HepG2 (cell line): ENCODE measurements around the gene STK4.

Source experiments
- CEBPB ChIP-seq: IDR thresholded peaks from 2 replicates; pipeline ENCODE4 v1.6.1; 2011; ENCODE audit warnings: low read depth, low read length, improper control_type of control experiment, borderline replicate concordance
- CTCF ChIP-seq: sonication (generic); formaldehyde crosslinking; IDR thresholded peaks from 2 replicates; pipeline ENCODE4 v1.5.0; 2020; ENCODE audit warnings: mild to moderate bottlenecking, missing genetic modification reagents, moderate library complexity
- LCORL ChIP-seq, 2 experiments: fragments of 450-650 bp in 1 of 2; sonication (generic) in 1 of 2; formaldehyde crosslinking in 1 of 2; IDR thresholded peaks; 2 replicates each; pipeline versions ENCODE4 v1.5.0 to v1.6.1; 2017 to 2020; ENCODE audit warnings: antibody characterized with exemption in 1 of 2, missing genetic modification reagents in 1 of 2
- MAX ChIP-seq: IDR thresholded peaks from 2 replicates; pipeline ENCODE4 v1.6.1; 2012; ENCODE audit warnings: inconsistent platforms
- MXI1 ChIP-seq: IDR thresholded peaks from 3 replicates; pipeline ENCODE4 v1.6.1; 2012; ENCODE audit warnings: low read depth, low read length, inconsistent platforms, borderline replicate concordance
- NFE2L1 ChIP-seq: sonication (generic); formaldehyde crosslinking; IDR thresholded peaks from 2 replicates; pipeline ENCODE4 v1.4.0; 2020; ENCODE audit warnings: missing genetic modification reagents, mild to moderate bottlenecking, borderline replicate concordance
- POLR2A ChIP-seq, 2 experiments: IDR thresholded peaks; 2 replicates each; pipeline ENCODE4 v1.6.1; 2011; ENCODE audit warnings: low read depth in 2 of 2, low read length in 2 of 2, mild to moderate bottlenecking in 1 of 2, moderate library complexity in 1 of 2; ENCODE audit not compliant: insufficient read depth in 1 of 2
- RNF2 ChIP-seq: fragments of 450-650 bp; conservative IDR thresholded peaks from 2 replicates; pipeline ENCODE4 v1.6.1; 2016; ENCODE audit warnings: low read depth
- SP1 ChIP-seq, 2 experiments: fragments of 450-650 bp in 1 of 2; sonication (generic) in 1 of 2; formaldehyde crosslinking in 1 of 2; IDR thresholded peaks; 2 replicates each; pipeline versions ENCODE4 v1.4.0 to v1.6.1; 2016 to 2020; ENCODE audit warnings: missing genetic modification reagents in 1 of 2
- TAF1 ChIP-seq: sonication (generic); formaldehyde crosslinking; IDR thresholded peaks from 2 replicates; pipeline ENCODE4 v1.4.0; 2020; ENCODE audit warnings: missing genetic modification reagents
- ZFYVE20 ChIP-seq: sonication (generic); formaldehyde crosslinking; IDR thresholded peaks from 2 replicates; pipeline ENCODE4 v1.8.0; 2023; ENCODE audit warnings: low read depth, mild to moderate bottlenecking, moderate library complexity, missing genetic modification reagents, borderline replicate concordance
- ZNF276 ChIP-seq: sonication (generic); formaldehyde crosslinking; IDR thresholded peaks from 2 replicates; pipeline ENCODE4 v1.4.0; 2020; ENCODE audit warnings: mild to moderate bottlenecking, low read depth, missing genetic modification reagents
- ZNF362 ChIP-seq: sonication (generic); formaldehyde crosslinking; IDR thresholded peaks from 2 replicates; pipeline ENCODE4 v1.4.0; 2020; ENCODE audit warnings: missing genetic modification reagents, mild to moderate bottlenecking, borderline replicate concordance
- ZZZ3 ChIP-seq: sonication (generic); formaldehyde crosslinking; IDR thresholded peaks from 2 replicates; pipeline ENCODE4 v1.4.0; 2020; ENCODE audit warnings: missing genetic modification reagents, mild to moderate bottlenecking, borderline replicate concordance

- TF ChIP-seq ZFYVE20 (CRISPR knock-in tag) = no peak
- TF ChIP-seq ZZZ3 = no peak
- no peak for TF ChIP-seq CTCF (CRISPR knock-in tag)
- TF ChIP-seq ZNF362 (CRISPR knock-in tag) = no peak
- TF ChIP-seq TAF1 (CRISPR knock-in tag) = no peak
- TF ChIP-seq RNF2 = no peak
- TF ChIP-seq MAX = no peak
- TF ChIP-seq NFE2L1 = no peak
- TF ChIP-seq SP1 (IDR thresholded peaks at IDR 0.05) = no peak
- no peak for TF ChIP-seq SP1 (CRISPR knock-in tag; IDR thresholded peaks at IDR 0.05)
- TF ChIP-seq LCORL (IDR thresholded peaks at IDR 0.05) = no peak
- TF ChIP-seq LCORL (CRISPR knock-in tag; IDR thresholded peaks at IDR 0.05) = no peak
- no peak for TF ChIP-seq MXI1
- TF ChIP-seq ZNF276 (CRISPR knock-in tag) = no peak
- no peak for TF ChIP-seq POLR2A (IDR thresholded peaks at IDR 0.05; ENCODE audit: insufficient read depth in 1 of 2, low read depth in 2 of 2, low read length in 2 of 2)
- TF ChIP-seq CEBPB = no peak
Measured at GRCh38 chr20:44930517-44931168, 35.7 kb upstream of the STK4 start.
